ENCODE data around the gene ENDOV.

The ENDOV gene

DNA sequence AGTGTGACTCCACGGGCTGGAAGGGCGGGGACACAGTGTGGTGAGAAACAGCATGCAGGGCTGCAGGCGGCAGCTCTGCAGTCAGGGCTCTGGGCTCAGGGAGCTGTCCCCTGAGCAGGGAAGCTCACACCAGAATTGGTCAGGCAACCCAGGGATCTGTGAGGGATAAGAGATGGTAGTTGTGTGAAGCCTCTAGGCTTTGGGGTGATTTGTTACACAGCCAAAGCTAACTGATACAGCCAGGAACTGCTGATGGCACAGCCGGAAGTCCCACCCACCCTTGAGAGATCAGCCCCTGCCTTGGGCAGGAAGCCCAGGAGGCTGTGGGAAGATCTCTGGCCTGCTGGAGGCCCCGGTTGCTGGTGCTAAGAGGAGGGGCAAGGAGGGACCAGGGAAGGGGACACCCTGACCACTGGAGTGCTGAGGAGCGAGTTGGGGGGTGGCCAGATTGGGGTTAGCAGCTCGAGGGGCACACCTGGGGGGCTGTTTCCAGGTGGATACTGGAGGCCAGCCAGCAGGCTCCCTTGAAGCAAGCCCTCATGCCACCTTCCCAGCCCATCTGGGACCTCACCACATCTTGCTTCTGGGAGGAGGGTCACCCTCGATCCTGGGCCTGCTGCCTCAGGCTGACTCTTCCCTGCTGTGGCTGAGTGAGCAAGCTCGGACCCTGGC, 36.3 kb downstream of the ENDOV start:
- no peaks in the 10 kb centered on the region for H3K9me2 ChIP-seq (replicated peaks; ENCODE audit: low read depth, low read length)
- H3K4me1 ChIP-seq (ENCODE audit: insufficient read depth, low read length, poor library complexity, severe bottlenecking) = peaks cover 24% of the 10 kb centered on the region
- TF ChIP-seq CTCF (conservative IDR thresholded peaks at IDR 0.05; ENCODE audit: low read length) = no peak
- TF ChIP-seq EZH2phosphoT487 (IDR thresholded peaks at IDR 0.05; ENCODE audit: borderline replicate concordance) = no peak
- no peaks in the 10 kb centered on the region for H3K27me3 ChIP-seq (ENCODE audit: insufficient read depth, low read length, poor library complexity, severe bottlenecking)
- H3K79me2 ChIP-seq (ENCODE audit: insufficient read depth, low read length) = peaks cover 12% of the 10 kb centered on the region
- no peaks in the 10 kb centered on the region for H3F3A ChIP-seq (ENCODE audit: low read depth)
- no peaks in the 10 kb centered on the region for H3K36me3 ChIP-seq (ENCODE audit: insufficient read depth, low read length)
- H3K4me3 ChIP-seq (ENCODE audit: low read length, poor library complexity, severe bottlenecking) = no peak overlapping the region
- no peaks in the 10 kb centered on the region for H3K9me3 ChIP-seq (ENCODE audit: insufficient read depth, low read depth, low read length)
- H3K4me2 ChIP-seq (ENCODE audit: low read depth, low read length, poor library complexity, severe bottlenecking) = no peak overlapping the region
- H2AFZ ChIP-seq (ENCODE audit: low read length) = no peak overlapping the region
- H3K9ac ChIP-seq (ENCODE audit: low read depth, low read length, poor library complexity, severe bottlenecking) = no peak overlapping the region
- H4K20me1 ChIP-seq (ENCODE audit: insufficient read depth, low read length, poor library complexity, severe bottlenecking) = no peaks in the 10 kb centered on the region

DNA sequence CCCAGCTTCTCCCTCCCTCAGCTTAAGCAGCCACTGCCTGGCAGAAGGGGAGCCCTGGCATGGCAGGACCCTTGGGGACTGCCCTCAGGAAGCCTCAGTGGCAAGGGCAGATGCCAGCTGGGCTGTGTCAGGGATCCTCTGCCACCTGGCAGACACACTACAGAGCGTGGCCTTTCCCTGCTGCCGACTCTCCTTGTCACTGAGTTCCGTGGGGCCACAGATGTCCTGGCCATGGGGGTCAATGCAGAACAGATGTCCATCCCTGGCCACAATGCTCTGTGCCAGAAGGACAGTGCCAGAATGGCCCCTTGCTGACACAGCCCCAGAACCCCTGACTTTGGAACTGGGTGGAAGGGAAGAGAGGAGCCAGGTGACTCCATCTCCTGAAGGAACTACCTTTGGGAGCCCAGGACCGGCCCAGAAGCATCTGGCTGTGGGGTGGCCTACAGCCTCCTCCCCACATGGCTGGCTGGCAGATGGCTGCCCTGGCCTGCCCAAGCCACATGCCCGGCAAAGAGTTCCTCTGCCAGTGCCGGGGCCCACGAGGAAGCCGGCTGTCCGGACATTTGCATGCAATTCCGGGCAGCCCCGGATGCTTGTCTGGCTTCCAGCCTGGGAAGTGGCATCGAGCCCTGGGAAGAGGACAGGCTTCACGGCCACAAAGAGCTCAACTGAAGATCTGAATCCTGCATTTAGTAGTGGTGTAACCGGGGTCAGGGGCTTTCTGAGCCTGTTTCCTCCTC, 37.4 kb downstream of the ENDOV start:
- H3K4me2 ChIP-seq (ENCODE audit: low read depth, low read length, poor library complexity, severe bottlenecking) = no peak overlapping the region
- no peaks in the 10 kb centered on the region for H3K27me3 ChIP-seq (ENCODE audit: insufficient read depth, low read length, poor library complexity, severe bottlenecking)
- no peaks in the 10 kb centered on the region for H3F3A ChIP-seq (ENCODE audit: low read depth)

More for the DNA sequence above, 37.4 kb downstream of the ENDOV start:
- H4K20me1 ChIP-seq (ENCODE audit: insufficient read depth, low read length, poor library complexity, severe bottlenecking) = no peaks in the 10 kb centered on the region
- H3K36me3 ChIP-seq (ENCODE audit: insufficient read depth, low read length) = no peaks in the 10 kb centered on the region
- H3K9me3 ChIP-seq (ENCODE audit: insufficient read depth, low read depth, low read length) = no peaks in the 10 kb centered on the region
- H3K4me3 ChIP-seq (ENCODE audit: low read length, poor library complexity, severe bottlenecking) = no peak overlapping the region
- H3K9ac ChIP-seq (ENCODE audit: low read depth, low read length, poor library complexity, severe bottlenecking) = peak overlapping the region; percentile 100
- no peak for TF ChIP-seq EZH2phosphoT487 (IDR thresholded peaks at IDR 0.05; ENCODE audit: borderline replicate concordance)
- no peak for TF ChIP-seq CTCF (conservative IDR thresholded peaks at IDR 0.05; ENCODE audit: low read length)
- H3K79me2 ChIP-seq (ENCODE audit: insufficient read depth, low read length) = peaks cover 16% of the 10 kb centered on the region
- no peak overlapping the region for H2AFZ ChIP-seq (ENCODE audit: low read length)
- H3K9me2 ChIP-seq (replicated peaks; ENCODE audit: low read depth, low read length) = no peaks in the 10 kb centered on the region
- peaks cover 35% of the 10 kb centered on the region for H3K4me1 ChIP-seq (ENCODE audit: insufficient read depth, low read length, poor library complexity, severe bottlenecking)

All from Loucy (cell line).